ENCODE measurements around the gene RSL24D1. TPM values are rescaled to one million over a fixed set of nuclear protein-coding genes. Genes with fewer than 3 reads are reported as not detected.

Gene RSL24D1
- total and polyA plus RNA-seq, 2 donors = 131 to 144 TPM

GRCh38 chr15:55222588-55222987 lies 25.8 kb upstream of the RSL24D1 start:
- peak in 1 of 9 donors; percentile 39 for DNase-seq (ENCODE audit: low read depth in 6 of 9, low spot score in 9 of 9)
- Histone ChIP-seq H3K9me3 (ENCODE audit: control insufficient read depth in 2 of 2, insufficient read depth in 1 of 2, low read length in 1 of 2) (no peaks in the 10 kb centered on the region), H3K27ac (ENCODE audit: low read depth in 1 of 2, low read length in 1 of 2) (no peak overlapping the region), H3K36me3 (ENCODE audit: control insufficient read depth in 2 of 2, insufficient read depth in 2 of 2, low read length in 1 of 2) (no peaks in the 10 kb centered on the region), H3K27me3 (ENCODE audit: control insufficient read depth in 2 of 2, insufficient read depth in 1 of 2, low read length in 1 of 2) (no peaks in the 10 kb centered on the region), H3K4me3 (ENCODE audit: low read length in 2 of 2) (no peak overlapping the region), H3K4me1 (ENCODE audit: control insufficient read depth in 2 of 2, insufficient read depth in 2 of 2, low read length in 2 of 2) (peaks cover 15 to 30% of the 10 kb centered on the region in 2 donors)

DNA sequence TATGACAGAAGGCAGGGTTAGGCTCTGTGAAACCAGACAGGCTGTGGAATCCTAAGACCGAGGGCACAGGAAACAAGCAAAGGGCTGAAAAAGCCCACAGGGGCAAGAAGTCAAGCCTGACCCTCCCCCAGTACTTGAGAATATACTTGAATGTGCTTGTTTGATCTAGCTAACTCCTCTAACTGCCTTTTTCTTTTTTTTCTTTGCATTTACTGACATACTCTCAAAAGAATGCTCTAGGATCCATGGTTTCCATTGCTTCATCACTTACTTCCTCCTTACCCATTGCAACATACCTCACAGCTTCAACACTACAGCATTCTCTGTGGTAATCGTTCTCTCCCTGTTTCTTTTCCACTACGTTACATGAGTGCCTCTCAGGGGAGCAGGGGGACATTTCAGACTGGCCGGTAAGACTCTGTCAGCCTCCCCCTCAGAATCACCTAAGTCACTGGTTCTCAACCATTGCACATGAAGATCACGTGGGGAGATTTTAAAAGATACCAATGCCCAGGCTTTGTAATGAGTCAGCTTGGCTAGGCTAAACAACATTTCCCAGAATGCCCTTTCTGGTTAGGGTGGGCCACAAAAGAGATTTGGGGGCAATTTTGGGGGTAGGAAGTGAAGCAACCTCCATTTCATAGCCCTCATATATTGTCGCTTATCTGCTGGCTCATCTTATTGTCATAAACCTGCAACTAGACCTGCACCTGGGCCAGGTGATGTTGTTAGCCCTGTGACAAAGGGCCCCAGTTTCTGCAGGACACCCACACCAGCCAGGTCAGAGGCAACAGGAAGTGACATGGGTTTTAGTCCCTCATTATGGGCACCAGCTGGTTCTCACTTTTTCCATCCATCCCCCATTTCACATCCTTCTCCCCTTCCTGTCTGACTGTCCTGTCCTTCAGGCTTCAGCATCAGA lies 24.6 kb upstream of the RSL24D1 start:
- H3K4me1 ChIP-seq (ENCODE audit: control insufficient read depth in 2 of 2, insufficient read depth in 2 of 2, low read length in 2 of 2) = peaks cover 15 to 30% of the 10 kb centered on the region in 2 donors
- peak overlapping the region in 1 of 2 donors; percentile 33 for H3K27ac ChIP-seq (ENCODE audit: low read depth in 1 of 2, low read length in 1 of 2)
- DNase-seq (ENCODE audit: low read depth in 6 of 9, low spot score in 9 of 9) = peak in 3 of 9 donors; percentile 6 to 53 (median 15)
- no peaks in the 10 kb centered on the region for H3K9me3 ChIP-seq (ENCODE audit: control insufficient read depth in 2 of 2, insufficient read depth in 1 of 2, low read length in 1 of 2)
- no peak overlapping the region for H3K4me3 ChIP-seq (ENCODE audit: low read length in 2 of 2)
- no peaks in the 10 kb centered on the region for H3K27me3 ChIP-seq (ENCODE audit: control insufficient read depth in 2 of 2, insufficient read depth in 1 of 2, low read length in 1 of 2)
- WGBS = 61% methylated on average over 6 of the region's 6 CpGs
- no peaks in the 10 kb centered on the region for H3K36me3 ChIP-seq (ENCODE audit: control insufficient read depth in 2 of 2, insufficient read depth in 2 of 2, low read length in 1 of 2)

- H3K27me3 ChIP-seq (ENCODE audit: control insufficient read depth in 2 of 2, insufficient read depth in 1 of 2, low read length in 1 of 2) = no peaks in the 10 kb centered on the region
- DNase-seq (ENCODE audit: low read depth in 6 of 9, low spot score in 9 of 9) = no peak
- H3K36me3 ChIP-seq (ENCODE audit: control insufficient read depth in 2 of 2, insufficient read depth in 2 of 2, low read length in 1 of 2) = no peaks in the 10 kb centered on the region
- no peak overlapping the region for H3K27ac ChIP-seq (ENCODE audit: low read depth in 1 of 2, low read length in 1 of 2)
- H3K4me3 ChIP-seq (ENCODE audit: low read length in 2 of 2) = no peak overlapping the region
- H3K9me3 ChIP-seq (ENCODE audit: control insufficient read depth in 2 of 2, insufficient read depth in 1 of 2, low read length in 1 of 2) = no peaks in the 10 kb centered on the region
- H3K4me1 ChIP-seq (ENCODE audit: control insufficient read depth in 2 of 2, insufficient read depth in 2 of 2, low read length in 2 of 2) = peaks cover 15 to 30% of the 10 kb centered on the region in 2 donors
These were observed 23.9 kb upstream of the RSL24D1 start for GRCh38 chr15:55220606-55221005.

DNA sequence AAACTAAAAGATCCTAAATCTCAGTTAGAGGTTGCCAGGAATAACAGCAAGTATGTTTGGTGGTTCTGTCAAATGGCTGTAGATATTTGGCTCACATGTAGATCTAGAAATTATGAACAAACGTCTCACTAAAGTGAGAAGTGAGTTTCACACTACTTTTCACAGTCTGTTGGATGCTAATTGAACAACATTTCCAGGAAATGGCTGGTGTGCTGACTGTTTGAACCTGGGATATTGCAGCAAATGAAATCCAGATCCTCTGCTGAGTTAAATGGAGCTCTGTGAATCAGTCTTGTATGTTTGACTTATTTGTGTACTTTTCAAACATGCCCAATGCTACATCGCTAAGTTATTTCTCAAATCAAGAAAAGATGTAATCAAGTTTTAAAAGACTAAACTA lies 21.3 kb upstream of the RSL24D1 start:
- WGBS = 96% methylated on average over 2 of the region's 2 CpGs
- Histone ChIP-seq H3K9me3 (ENCODE audit: control insufficient read depth in 2 of 2, insufficient read depth in 1 of 2, low read length in 1 of 2) (no peaks in the 10 kb centered on the region), H3K36me3 (ENCODE audit: control insufficient read depth in 2 of 2, insufficient read depth in 2 of 2, low read length in 1 of 2) (no peaks in the 10 kb centered on the region), H3K27me3 (ENCODE audit: control insufficient read depth in 2 of 2, insufficient read depth in 1 of 2, low read length in 1 of 2) (no peaks in the 10 kb centered on the region), H3K4me1 (ENCODE audit: control insufficient read depth in 2 of 2, insufficient read depth in 2 of 2, low read length in 2 of 2) (peaks cover 10 to 23% of the 10 kb centered on the region in 2 donors), H3K27ac (ENCODE audit: low read depth in 1 of 2, low read length in 1 of 2) (no peak overlapping the region), H3K4me3 (ENCODE audit: low read length in 2 of 2) (no peak overlapping the region)
- no peak for DNase-seq (ENCODE audit: low read depth in 6 of 9, low spot score in 9 of 9)

GRCh38 chr15:55204464-55204863 lies 7.7 kb upstream of the RSL24D1 start:
- no peak for DNase-seq (ENCODE audit: low read depth in 6 of 9, low spot score in 9 of 9)
- Histone ChIP-seq H3K27me3 (ENCODE audit: control insufficient read depth in 2 of 2, insufficient read depth in 1 of 2, low read length in 1 of 2) (no peaks in the 10 kb centered on the region), H3K36me3 (ENCODE audit: control insufficient read depth in 2 of 2, insufficient read depth in 2 of 2, low read length in 1 of 2) (peaks cover 0 to 2% of the 10 kb centered on the region in 2 donors), H3K27ac (ENCODE audit: low read depth in 1 of 2, low read length in 1 of 2) (no peak overlapping the region), H3K4me1 (ENCODE audit: control insufficient read depth in 2 of 2, insufficient read depth in 2 of 2, low read length in 2 of 2) (no peaks in the 10 kb centered on the region), H3K4me3 (ENCODE audit: low read length in 2 of 2) (no peak overlapping the region), H3K9me3 (ENCODE audit: control insufficient read depth in 2 of 2, insufficient read depth in 1 of 2, low read length in 1 of 2) (no peaks in the 10 kb centered on the region)
- WGBS = 85% methylated on average over 4 of the region's 4 CpGs

- Histone ChIP-seq H3K27ac (ENCODE audit: low read depth in 1 of 2, low read length in 1 of 2) (no peak overlapping the region), H3K4me3 (ENCODE audit: low read length in 2 of 2) (no peak overlapping the region), H3K27me3 (ENCODE audit: control insufficient read depth in 2 of 2, insufficient read depth in 1 of 2, low read length in 1 of 2) (no peaks in the 10 kb centered on the region), H3K4me1 (ENCODE audit: control insufficient read depth in 2 of 2, insufficient read depth in 2 of 2, low read length in 2 of 2) (peaks cover 0 to 2% of the 10 kb centered on the region in 2 donors), H3K9me3 (ENCODE audit: control insufficient read depth in 2 of 2, insufficient read depth in 1 of 2, low read length in 1 of 2) (no peaks in the 10 kb centered on the region), H3K36me3 (ENCODE audit: control insufficient read depth in 2 of 2, insufficient read depth in 2 of 2, low read length in 1 of 2) (peaks cover 0 to 2% of the 10 kb centered on the region in 2 donors)
- no peak for DNase-seq (ENCODE audit: low read depth in 6 of 9, low spot score in 9 of 9)
- 98% methylated on average over 1 of the region's 1 CpG for WGBS
These were observed 5.5 kb upstream of the RSL24D1 start for GRCh38 chr15:55202206-55202605.

GRCh38 chr15:55198706-55199105 lies 2.0 kb upstream of the RSL24D1 start:
- over 99% methylated on average over 3 of the region's 3 CpGs for WGBS
- DNase-seq (ENCODE audit: low read depth in 6 of 9, low spot score in 9 of 9) = no peak

DNA sequence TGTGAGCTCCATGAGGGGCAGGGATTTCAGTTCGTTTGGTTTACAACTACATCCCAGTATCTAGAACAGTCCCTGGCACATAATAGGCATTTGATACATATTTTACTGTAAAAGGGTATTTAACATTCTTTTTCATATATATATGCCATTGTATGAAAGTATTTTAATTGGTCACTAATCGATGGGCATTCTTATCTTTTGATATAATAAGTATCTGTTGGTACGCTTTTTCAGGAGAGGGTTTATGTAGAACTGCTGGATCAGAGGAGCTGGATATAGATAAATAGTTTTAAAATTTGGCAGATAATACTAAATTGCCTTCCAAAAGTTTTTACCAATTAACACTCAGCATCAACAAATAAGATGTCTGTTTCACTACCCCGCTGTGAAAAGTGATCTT lies 978 bp upstream of the RSL24D1 start:
- WGBS = 74% methylated on average over 4 of the region's 4 CpGs
- H3K27me3 ChIP-seq (ENCODE audit: control insufficient read depth in 2 of 2, insufficient read depth in 1 of 2, low read length in 1 of 2) = no peaks in the 10 kb centered on the region
- peak overlapping the region; percentile 94 to 98 for H3K27ac ChIP-seq (ENCODE audit: low read depth in 1 of 2, low read length in 1 of 2)

More at GRCh38 chr15:55198706-55199105, 2.0 kb upstream of the RSL24D1 start:
- no peaks in the 10 kb centered on the region for H3K36me3 ChIP-seq (ENCODE audit: control insufficient read depth in 2 of 2, insufficient read depth in 2 of 2, low read length in 1 of 2)
- no peaks in the 10 kb centered on the region for H3K27me3 ChIP-seq (ENCODE audit: control insufficient read depth in 2 of 2, insufficient read depth in 1 of 2, low read length in 1 of 2)
- H3K27ac ChIP-seq (ENCODE audit: low read depth in 1 of 2, low read length in 1 of 2) = no peak overlapping the region
- H3K4me1 ChIP-seq (ENCODE audit: control insufficient read depth in 2 of 2, insufficient read depth in 2 of 2, low read length in 2 of 2) = peaks cover 0 to 13% of the 10 kb centered on the region in 2 donors
- no peaks in the 10 kb centered on the region for H3K9me3 ChIP-seq (ENCODE audit: control insufficient read depth in 2 of 2, insufficient read depth in 1 of 2, low read length in 1 of 2)
- H3K4me3 ChIP-seq (ENCODE audit: low read length in 2 of 2) = no peak overlapping the region

GRCh38 chr15:55197362-55197705 lies 593 bp upstream of the RSL24D1 start:
- Histone ChIP-seq H3K27ac (ENCODE audit: low read depth in 1 of 2, low read length in 1 of 2) (peak overlapping the region; percentile 94 to 98), H3K27me3 (ENCODE audit: control insufficient read depth in 2 of 2, insufficient read depth in 1 of 2, low read length in 1 of 2) (no peaks in the 10 kb centered on the region), H3K4me1 (ENCODE audit: control insufficient read depth in 2 of 2, insufficient read depth in 2 of 2, low read length in 2 of 2) (peaks cover 0 to 13% of the 10 kb centered on the region in 2 donors), H3K36me3 (ENCODE audit: control insufficient read depth in 2 of 2, insufficient read depth in 2 of 2, low read length in 1 of 2) (peaks cover 0 to 5% of the 10 kb centered on the region in 2 donors), H3K9me3 (ENCODE audit: control insufficient read depth in 2 of 2, insufficient read depth in 1 of 2, low read length in 1 of 2) (no peaks in the 10 kb centered on the region), H3K4me3 (ENCODE audit: low read length in 2 of 2) (peak overlapping the region; percentile 78 to 80)
- under 1% methylated on average over 10 of the region's 10 CpGs for WGBS
- no peak for DNase-seq (ENCODE audit: low read depth in 6 of 9, low spot score in 9 of 9)

More for the DNA sequence above, 978 bp upstream of the RSL24D1 start:
- Histone ChIP-seq H3K36me3 (ENCODE audit: control insufficient read depth in 2 of 2, insufficient read depth in 2 of 2, low read length in 1 of 2) (peaks cover 0 to 1% of the 10 kb centered on the region in 2 donors), H3K4me3 (ENCODE audit: low read length in 2 of 2) (peak overlapping the region; percentile 78 to 80), H3K4me1 (ENCODE audit: control insufficient read depth in 2 of 2, insufficient read depth in 2 of 2, low read length in 2 of 2) (peaks cover 0 to 13% of the 10 kb centered on the region in 2 donors), H3K9me3 (ENCODE audit: control insufficient read depth in 2 of 2, insufficient read depth in 1 of 2, low read length in 1 of 2) (no peaks in the 10 kb centered on the region)
- DNase-seq (ENCODE audit: low read depth in 6 of 9, low spot score in 9 of 9) = no peak

Measured in thymus (tissue), 11 donors.